Subcutaneous adipose tissue (tissue), 4 donors: ENCODE measurements around the gene SHB. TPM values are rescaled to one million over a fixed set of nuclear protein-coding genes. Genes with fewer than 3 reads are reported as not detected.

Experiments used
- total RNA-seq, 4 donors: library from RNA; depleted of rRNA; stranded (reverse); fragments of >200 nt; gene quantifications; one replicate each; pipeline ENCODE4 v1.1.0, GENCODE V29; 2016
- TF ChIP-seq, protein P1 (sequence below): fragments of 450-650 bp; IDR thresholded peaks from one replicate; pipeline ENCODE4 v1.5.1; 2016; ENCODE audit warnings: low read depth, mild to moderate bottlenecking, control low read depth, antibody characterized with exemption, moderate library complexity

SHB gene
- total RNA-seq, 4 donors from 2014 or later: 2.6 to 5.7 (median 4.7) TPM

DNA sequence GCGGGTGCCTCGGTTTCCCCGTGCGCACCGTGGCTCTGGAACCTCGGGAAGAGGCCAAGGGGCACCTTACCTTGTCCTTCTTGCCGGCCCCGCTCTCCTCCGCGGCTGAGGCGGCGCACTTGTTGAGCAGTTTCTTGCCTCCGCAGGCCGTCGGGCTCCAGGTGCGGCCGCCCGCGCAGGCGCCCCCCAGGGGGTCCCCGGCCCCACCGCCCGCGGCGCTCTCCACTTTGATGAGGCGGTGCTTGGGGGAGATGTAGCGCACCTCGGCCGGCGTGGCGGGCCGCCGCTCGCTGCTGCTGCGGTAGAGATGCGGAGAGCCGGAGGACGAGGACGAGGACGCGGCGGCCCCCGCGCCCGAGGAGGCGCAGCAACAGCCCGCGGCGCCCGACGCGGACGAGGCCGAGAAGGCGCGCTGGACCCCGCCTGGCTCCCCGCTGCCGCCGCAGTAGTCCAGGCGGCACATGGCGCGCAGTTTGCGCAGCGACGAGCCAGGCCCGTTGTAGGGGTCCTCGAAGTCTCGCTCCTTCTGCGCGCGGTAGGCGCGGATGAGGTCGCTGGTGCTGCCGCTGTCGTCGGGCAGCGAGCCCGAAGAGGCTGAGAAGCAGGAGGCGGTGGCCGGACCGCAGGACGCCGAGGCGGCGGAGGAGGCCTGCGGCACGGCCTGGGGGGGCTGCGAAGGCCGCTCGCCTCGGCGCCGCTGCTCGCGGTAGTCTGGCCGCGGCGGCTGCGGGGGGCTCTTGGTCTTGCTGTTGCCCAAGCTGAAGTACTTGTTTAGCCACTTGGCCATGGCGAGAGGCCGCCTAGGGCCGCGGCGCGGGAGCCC lies 957 bp downstream of the SHB start:
- TF ChIP-seq, protein P1, sequence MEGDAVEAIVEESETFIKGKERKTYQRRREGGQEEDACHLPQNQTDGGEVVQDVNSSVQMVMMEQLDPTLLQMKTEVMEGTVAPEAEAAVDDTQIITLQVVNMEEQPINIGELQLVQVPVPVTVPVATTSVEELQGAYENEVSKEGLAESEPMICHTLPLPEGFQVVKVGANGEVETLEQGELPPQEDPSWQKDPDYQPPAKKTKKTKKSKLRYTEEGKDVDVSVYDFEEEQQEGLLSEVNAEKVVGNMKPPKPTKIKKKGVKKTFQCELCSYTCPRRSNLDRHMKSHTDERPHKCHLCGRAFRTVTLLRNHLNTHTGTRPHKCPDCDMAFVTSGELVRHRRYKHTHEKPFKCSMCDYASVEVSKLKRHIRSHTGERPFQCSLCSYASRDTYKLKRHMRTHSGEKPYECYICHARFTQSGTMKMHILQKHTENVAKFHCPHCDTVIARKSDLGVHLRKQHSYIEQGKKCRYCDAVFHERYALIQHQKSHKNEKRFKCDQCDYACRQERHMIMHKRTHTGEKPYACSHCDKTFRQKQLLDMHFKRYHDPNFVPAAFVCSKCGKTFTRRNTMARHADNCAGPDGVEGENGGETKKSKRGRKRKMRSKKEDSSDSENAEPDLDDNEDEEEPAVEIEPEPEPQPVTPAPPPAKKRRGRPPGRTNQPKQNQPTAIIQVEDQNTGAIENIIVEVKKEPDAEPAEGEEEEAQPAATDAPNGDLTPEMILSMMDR: no peak

DNA sequence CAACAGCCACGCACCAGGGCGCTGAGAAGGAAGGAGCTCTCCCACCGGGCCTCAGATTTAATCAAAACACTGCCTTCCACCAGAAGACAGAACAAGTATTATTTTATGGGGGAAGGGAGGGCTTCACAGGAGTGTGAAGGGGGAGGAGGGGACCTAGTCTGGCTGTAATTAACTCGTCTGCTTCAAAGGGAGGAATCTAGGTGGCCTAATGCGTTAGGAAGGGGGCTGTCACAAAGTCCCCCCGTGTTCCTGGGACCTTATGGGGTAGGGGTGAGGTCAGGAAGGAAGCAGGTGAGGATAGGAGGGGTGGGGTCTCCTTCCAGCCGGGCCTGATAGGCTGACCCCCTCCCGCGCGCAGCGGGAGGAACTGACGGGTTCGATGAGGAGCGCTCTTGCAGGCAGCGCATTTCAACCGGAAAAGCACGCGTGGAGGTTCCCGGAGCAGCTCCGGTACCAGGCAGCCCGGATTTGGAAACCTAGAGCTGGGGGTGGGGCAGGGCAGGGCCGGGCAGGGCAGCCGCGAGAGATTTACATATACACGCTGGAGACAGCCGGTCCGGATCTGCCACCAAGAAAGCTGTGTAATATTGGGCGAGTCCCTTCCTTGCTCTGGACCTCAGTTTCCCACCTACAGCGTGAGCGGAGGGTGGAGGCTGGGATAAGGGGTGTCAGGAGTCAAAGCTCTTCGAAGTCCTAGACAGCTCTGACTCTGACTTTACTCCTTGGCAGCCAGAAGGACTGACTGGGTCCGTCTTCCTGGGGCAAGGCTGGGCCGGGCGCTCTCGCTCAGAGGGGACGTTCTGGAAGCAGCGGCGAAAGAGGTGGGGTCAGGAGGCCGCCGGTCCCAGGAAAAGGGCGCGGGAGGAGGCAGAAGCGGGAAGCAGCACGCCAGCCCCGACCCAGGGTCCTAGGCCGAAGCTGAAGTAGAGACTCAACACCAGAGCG lies 1.8 kb downstream of the SHB start:
- TF ChIP-seq, protein P1: no peak

DNA sequence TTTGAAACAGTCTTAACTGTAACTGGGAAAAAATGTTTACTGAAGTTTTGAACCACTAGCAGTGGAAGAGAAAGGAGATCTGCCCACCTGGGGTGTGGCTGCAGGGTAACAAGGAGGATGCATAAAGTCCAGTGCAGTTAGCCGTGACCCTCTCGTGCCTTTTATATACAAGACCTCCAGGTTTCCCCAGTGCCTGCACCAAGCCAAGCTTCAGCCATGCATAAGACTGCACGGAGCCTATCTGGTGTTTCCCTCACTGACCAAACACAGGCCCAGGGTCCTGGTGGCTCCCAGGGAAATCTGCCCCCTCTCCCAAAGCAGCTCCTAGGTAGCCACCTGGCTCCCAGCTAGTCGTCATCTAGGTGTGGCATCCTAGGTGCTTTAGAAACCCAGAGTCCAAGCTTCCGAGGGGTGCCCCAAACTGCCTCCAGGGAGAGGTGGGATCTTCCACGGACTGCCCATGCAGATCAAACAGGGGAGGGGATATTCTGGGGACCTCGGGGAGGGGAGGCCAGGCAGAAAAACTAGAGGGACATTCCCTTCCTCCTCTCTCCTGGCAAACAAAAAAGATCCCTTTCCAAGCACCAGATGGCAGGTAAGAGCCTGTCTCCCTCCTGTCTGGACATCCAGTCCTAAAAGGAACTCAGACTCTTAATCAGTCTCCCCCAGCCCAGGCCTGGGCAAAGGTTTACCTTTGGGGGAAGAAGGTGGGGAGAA lies 2.7 kb downstream of the SHB start:
- TF ChIP-seq, protein P1: no peak

DNA sequence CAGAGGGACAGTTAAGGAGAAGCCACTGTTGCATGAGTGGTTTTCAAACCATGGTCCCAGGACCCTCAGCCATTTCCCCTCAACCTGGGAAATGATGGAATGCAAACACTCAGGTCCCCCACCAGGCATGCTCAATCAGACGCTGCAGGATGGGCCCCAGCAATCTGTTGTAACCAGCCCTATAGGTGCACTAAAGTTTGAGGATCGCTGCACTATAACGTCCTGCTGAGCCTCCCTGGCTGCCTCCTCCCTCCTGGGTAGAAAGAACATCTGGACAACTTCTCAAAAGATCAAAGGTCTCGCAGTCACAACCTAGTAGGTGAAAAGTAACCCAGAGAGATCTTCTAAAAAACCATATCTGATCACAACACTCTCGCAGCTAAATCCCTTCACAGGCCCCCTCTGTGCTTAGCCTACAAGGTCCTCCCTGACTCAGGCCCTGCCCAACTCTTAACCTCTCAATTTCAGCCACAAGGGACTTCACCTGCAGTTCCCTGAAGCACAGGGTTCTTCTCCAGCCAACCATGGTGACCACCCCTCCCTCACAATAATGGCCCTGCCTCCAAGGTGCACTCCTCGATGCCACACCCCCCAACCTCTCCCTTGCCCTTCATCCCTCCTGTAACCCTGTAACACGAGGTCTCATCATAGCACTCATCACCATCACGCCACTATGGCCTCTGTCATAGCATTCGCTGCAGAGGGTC lies 3.5 kb downstream of the SHB start:
- TF ChIP-seq, protein P1: no peak

DNA sequence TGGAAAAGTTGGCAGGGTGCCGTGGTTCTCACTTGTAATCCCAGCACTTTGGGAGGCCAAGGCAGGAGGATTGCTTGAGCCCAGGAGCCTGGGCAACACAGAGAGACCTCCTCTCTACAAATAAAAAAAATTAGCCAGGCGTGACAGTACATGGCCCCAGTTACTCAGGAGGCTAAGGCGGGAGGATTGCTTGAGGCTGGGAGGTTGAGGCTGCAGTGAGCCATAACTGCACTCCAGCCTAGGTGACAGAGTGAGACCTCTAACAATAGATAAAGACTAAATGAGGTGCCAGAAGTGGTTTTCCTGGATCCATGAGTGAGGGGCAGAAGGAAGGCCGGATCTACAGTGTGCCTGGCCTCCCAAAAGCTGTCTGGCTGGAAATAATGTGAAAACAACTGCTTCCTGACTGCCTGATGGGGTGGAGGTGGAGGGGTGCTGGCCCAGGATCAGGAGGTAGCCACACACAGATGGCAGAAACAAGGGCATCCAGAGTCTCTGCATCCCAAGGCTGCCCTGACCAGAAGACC lies 4.1 kb downstream of the SHB start:
- TF ChIP-seq, protein P1: no peak

DNA sequence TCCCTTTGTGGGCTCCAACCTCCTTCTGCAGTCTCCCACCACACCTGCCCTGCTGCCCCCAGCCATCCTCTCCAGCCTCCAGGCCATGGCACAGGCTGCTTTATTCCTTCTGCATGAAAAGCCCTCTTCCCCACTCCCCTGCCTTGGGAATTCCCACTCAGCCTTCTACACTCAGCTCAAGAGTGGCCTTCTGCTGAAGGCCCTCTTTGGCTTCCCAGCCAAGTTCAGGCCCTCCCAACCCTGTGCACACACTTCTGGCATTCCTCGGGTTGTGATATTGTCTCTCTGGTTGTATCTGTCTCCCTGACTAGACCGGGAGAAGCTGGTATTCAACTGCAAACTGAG lies 5.7 kb downstream of the SHB start:
- TF ChIP-seq, protein P1: no peak
